Transverse colon (tissue), 4 donors: ENCODE results near the gene ADCY5. TPM values are rescaled to one million over a fixed set of nuclear protein-coding genes. Genes with fewer than 3 reads are reported as not detected.

ENCODE experiments used
- DNase-seq: peaks from one replicate; pipeline ENCODE4 v3.0.0-alpha.2; 2019
- H3K27ac ChIP-seq, 4 donors: fragments of 200-600 bp; sonication (generic); 2 replicates each; pipeline ENCODE4 v1.5.1; 2016 to 2018; ENCODE audit warnings: inconsistent platforms in 4 of 4
- H3K27me3 ChIP-seq: fragments of 200-600 bp; sonication (generic); 2 replicates; pipeline ENCODE4 v1.5.1; 2017; ENCODE audit warnings: inconsistent platforms
- H3K36me3 ChIP-seq, 4 donors: fragments of 200-600 bp; sonication (generic); 2 replicates each; pipeline ENCODE4 v1.5.1; 2017 to 2019; ENCODE audit warnings: inconsistent platforms in 4 of 4
- H3K4me1 ChIP-seq, 4 donors: fragments of 200-600 bp; sonication (generic); 2 replicates each; pipeline ENCODE4 v1.5.1; 2017 to 2020; ENCODE audit warnings: inconsistent platforms in 4 of 4
- H3K4me3 ChIP-seq, 4 donors: fragments of 200-600 bp; sonication (generic); 1 replicate in 1 of 4; 2 replicates in 3 of 4; pipeline versions ENCODE4 v1.5.1 to v1.6.1; 2017 to 2019; ENCODE audit warnings: inconsistent platforms in 4 of 4
- H3K9me3 ChIP-seq, 2 donors: fragments of 200-600 bp; sonication (generic); 2 replicates each; pipeline ENCODE4 v1.5.1; 2017 to 2019; ENCODE audit warnings: inconsistent platforms in 2 of 2
- EP300 ChIP-seq: sonication (generic); formaldehyde crosslinking; IDR thresholded peaks from one replicate; pipeline ENCODE4 v1.6.1; 2017; ENCODE audit warnings: antibody characterized with exemption, low read depth
- POLR2A ChIP-seq: fragments of 450-650 bp; IDR thresholded peaks from one replicate; pipeline ENCODE4 v1.6.1; 2016; ENCODE audit warnings: antibody characterized with exemption, mild to moderate bottlenecking, moderate library complexity
- POLR2AphosphoS5 ChIP-seq, 3 donors: sonication (generic); formaldehyde crosslinking; IDR thresholded peaks; one replicate each; pipeline ENCODE4 v1.6.1; 2016; ENCODE audit warnings: antibody characterized with exemption in 3 of 3
- WGBS, 2 donors: methylation state at CpG; one replicate each; pipeline ENCODE4 v1.1.5; 2018; ENCODE audit warnings: low coverage in 1 of 2; 5-methylcytosine and 5-hydroxymethylcytosine counted together
- in situ Hi-C, 4 donors: fragments of 200-750 bp; cut with MboI; loops; one replicate each; pipeline versions ENCODE4 v1.15.0 to v1.15.1; 2017; ENCODE audit warnings: low sequenced_read_pairs in 3 of 4, low pct_ligation_motif_present in 1 of 4, low pct_unique_long_range_greater_than_20kb in 1 of 4
- intact Hi-C: fragments of 100-400 bp; cut with DNase I; formaldehyde crosslinking; loops from one replicate; pipeline ENCODE4 v1.15.1; 2023; ENCODE audit warnings: low total_unique reads
- total RNA-seq, 4 donors: library from RNA; depleted of rRNA; stranded (reverse); fragments of >200 nt; gene quantifications; one replicate each; pipeline ENCODE4 v1.1.0, GENCODE V29; 2016
- TF ChIP-seq, protein P1 (sequence below), 5 experiments: fragments of 200-600 bp in 3 of 5; fragments of 450-650 bp in 2 of 5; sonication (generic) in 3 of 5; IDR thresholded peaks; 1 replicate in 2 of 5; 2 replicates in 3 of 5; pipeline ENCODE4 v1.5.1; 2016 to 2017; ENCODE audit warnings: antibody characterized with exemption in 5 of 5, inconsistent platforms in 3 of 5, mild to moderate bottlenecking in 2 of 5, moderate library complexity in 1 of 5

The ADCY5 gene
- total RNA-seq, 4 donors from 2014 or later = 13.9 to 42.0 (median 28.6) TPM

DNA sequence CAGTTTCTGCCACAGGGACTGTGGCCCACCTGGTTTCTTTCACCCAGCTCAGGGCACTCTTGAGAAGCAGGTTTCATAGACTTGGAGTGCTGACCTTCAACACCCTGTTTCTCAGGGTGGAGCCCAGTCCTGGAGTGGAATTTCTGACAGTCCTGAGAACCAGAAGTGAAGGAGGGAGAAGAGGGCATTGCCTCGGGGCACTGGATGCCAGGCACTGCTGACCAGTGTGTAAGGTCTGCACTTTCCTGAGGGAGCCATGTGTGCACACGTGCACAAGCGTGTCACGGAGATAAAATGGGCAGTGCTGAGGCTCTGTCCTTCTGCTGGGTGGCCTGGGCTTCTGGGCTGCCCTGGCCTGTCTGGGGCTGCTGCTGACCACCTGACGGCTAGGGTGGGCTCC lies 128.7 kb downstream of the ADCY5 start:
- Histone ChIP-seq H3K27me3 (no peaks in the 10 kb centered on the region), H3K9me3 (no peaks in the 10 kb centered on the region), H3K36me3 (no peaks in the 10 kb centered on the region), H3K4me1 (no peaks in the 10 kb centered on the region), H3K4me3 (no peak overlapping the region), H3K27ac (no peak overlapping the region)
- WGBS, 2 donors = 60 to 84% methylated on average over 1 to 5 of the region's 5 CpGs
- DNase-seq = no peak
- intact Hi-C loops (no loop called here), in situ Hi-C loops (loop anchor here in 3 of 4 donors (10.0 kb wide), 3 partner anchors 165 to 245 kb away; no protein-coding TSS in a partner anchor)
- TF ChIP-seq, protein P1, sequence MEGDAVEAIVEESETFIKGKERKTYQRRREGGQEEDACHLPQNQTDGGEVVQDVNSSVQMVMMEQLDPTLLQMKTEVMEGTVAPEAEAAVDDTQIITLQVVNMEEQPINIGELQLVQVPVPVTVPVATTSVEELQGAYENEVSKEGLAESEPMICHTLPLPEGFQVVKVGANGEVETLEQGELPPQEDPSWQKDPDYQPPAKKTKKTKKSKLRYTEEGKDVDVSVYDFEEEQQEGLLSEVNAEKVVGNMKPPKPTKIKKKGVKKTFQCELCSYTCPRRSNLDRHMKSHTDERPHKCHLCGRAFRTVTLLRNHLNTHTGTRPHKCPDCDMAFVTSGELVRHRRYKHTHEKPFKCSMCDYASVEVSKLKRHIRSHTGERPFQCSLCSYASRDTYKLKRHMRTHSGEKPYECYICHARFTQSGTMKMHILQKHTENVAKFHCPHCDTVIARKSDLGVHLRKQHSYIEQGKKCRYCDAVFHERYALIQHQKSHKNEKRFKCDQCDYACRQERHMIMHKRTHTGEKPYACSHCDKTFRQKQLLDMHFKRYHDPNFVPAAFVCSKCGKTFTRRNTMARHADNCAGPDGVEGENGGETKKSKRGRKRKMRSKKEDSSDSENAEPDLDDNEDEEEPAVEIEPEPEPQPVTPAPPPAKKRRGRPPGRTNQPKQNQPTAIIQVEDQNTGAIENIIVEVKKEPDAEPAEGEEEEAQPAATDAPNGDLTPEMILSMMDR (IDR thresholded peaks at IDR 0.05) = no peak
- TF ChIP-seq EP300 = no peak
- TF ChIP-seq POLR2AphosphoS5 (IDR thresholded peaks at IDR 0.05) = no peak
- no peak for TF ChIP-seq POLR2A

DNA sequence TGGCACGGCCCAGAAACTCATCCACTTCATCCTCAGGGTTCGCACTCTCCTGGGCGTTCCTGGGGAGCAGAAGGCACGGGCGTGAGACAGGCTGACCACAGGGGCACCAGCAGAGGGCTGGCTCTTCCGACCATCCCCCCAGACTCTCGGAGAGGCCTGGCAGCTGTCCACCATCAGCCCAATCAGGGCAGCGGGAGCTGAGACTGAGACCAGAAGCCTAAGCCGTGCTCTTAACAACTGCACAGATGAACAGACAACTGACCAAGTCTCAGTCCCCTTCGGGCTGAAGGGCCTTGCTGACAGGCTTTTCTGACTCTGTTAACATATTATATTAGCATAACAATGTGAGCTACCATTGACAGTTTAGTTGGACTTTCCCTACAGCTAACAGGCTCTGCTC lies 129.1 kb downstream of the ADCY5 start:
- TF ChIP-seq POLR2A = no peak
- no peak for TF ChIP-seq EP300
- TF ChIP-seq, protein P1 (IDR thresholded peaks at IDR 0.05) = no peak
- in situ Hi-C loops (loop anchor here in 3 of 4 donors (10.0 kb wide), 3 partner anchors 165 to 245 kb away; no protein-coding TSS in a partner anchor), intact Hi-C loops (no loop called here)
- DNase-seq = no peak
- Histone ChIP-seq H3K4me3 (no peak overlapping the region), H3K36me3 (no peaks in the 10 kb centered on the region), H3K27ac (no peak overlapping the region), H3K27me3 (no peaks in the 10 kb centered on the region), H3K4me1 (no peaks in the 10 kb centered on the region), H3K9me3 (no peaks in the 10 kb centered on the region)
- WGBS, 2 donors = 69% methylated on average over 10 of the region's 10 CpGs; no CpG with 5 or more reads in 1 of the 2 donors

GRCh38 chr3:123318374-123318773 lies 130.5 kb downstream of the ADCY5 start:
- WGBS, 2 donors = 92% methylated on average over 3 of the region's 3 CpGs; no CpG with 5 or more reads in 1 of the 2 donors
- Histone ChIP-seq H3K9me3 (no peaks in the 10 kb centered on the region), H3K4me3 (no peak overlapping the region), H3K36me3 (no peaks in the 10 kb centered on the region), H3K27me3 (no peaks in the 10 kb centered on the region), H3K27ac (no peak overlapping the region), H3K4me1 (no peaks in the 10 kb centered on the region)
- TF ChIP-seq, protein P1 (IDR thresholded peaks at IDR 0.05) = no peak
- no peak for TF ChIP-seq POLR2A
- no peak for TF ChIP-seq POLR2AphosphoS5 (IDR thresholded peaks at IDR 0.05)
- TF ChIP-seq EP300 = no peak
- no peak for DNase-seq
- in situ Hi-C loops (no loop called here), intact Hi-C loops (no loop called here)

DNA sequence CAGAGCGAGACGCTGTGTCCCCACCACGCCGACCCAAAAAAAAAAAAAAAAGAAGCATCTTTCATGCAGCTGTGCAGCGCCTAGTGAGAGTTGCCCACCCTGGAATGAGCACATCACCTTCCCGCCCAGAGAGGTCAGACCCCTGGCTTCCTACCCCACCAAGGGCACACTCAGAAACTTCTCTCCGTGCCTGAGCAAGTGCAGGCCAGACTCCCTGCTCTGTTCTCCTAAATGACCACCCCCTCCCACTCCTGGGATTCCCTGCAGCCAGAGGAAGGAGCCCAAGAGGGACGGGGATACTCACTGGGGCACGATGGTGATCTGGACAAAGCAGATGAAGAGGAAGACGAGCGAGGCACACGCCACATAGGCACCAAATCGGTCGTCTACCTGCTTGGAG lies 131.2 kb downstream of the ADCY5 start:
- no peak for DNase-seq
- intact Hi-C loops = no loop called here
- no peaks in the 10 kb centered on the region for H3K4me1 ChIP-seq
- H3K4me3 ChIP-seq = no peak overlapping the region
- H3K27ac ChIP-seq = no peak overlapping the region
- in situ Hi-C loops = no loop called here
- H3K27me3 ChIP-seq = no peaks in the 10 kb centered on the region
- no peaks in the 10 kb centered on the region for H3K36me3 ChIP-seq
- no peaks in the 10 kb centered on the region for H3K9me3 ChIP-seq
- WGBS, 2 donors = 86% methylated on average over 14 of the region's 14 CpGs; no CpG with 5 or more reads in 1 of the 2 donors
- TF ChIP-seq, protein P1 (IDR thresholded peaks at IDR 0.05) = no peak
- no peak for TF ChIP-seq EP300
- no peak for TF ChIP-seq POLR2A
- TF ChIP-seq POLR2AphosphoS5 (IDR thresholded peaks at IDR 0.05) = no peak
